Measurements from ENCODE around the gene SORBS2.

SORBS2 gene

DNA sequence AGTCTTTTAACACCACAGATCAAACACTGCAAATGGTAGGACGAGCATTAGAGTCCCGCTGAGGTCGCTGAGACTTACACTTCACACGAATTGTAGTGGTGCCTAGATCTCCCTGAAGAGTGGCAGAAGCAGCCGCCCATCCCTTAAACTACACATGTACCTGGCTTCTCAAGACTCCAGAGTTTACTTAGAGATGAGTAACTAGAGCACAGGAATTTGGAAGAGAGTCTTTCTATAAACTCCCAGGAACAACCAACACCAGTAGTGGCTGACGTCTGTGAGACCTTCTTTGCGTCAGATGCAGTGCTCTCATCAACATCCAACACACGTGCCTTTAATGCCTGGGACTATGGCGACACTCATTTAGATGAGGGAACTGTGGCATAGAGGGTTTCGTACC, 12.6 kb downstream of the SORBS2 start:
- DNase-seq, result no peak

DNA sequence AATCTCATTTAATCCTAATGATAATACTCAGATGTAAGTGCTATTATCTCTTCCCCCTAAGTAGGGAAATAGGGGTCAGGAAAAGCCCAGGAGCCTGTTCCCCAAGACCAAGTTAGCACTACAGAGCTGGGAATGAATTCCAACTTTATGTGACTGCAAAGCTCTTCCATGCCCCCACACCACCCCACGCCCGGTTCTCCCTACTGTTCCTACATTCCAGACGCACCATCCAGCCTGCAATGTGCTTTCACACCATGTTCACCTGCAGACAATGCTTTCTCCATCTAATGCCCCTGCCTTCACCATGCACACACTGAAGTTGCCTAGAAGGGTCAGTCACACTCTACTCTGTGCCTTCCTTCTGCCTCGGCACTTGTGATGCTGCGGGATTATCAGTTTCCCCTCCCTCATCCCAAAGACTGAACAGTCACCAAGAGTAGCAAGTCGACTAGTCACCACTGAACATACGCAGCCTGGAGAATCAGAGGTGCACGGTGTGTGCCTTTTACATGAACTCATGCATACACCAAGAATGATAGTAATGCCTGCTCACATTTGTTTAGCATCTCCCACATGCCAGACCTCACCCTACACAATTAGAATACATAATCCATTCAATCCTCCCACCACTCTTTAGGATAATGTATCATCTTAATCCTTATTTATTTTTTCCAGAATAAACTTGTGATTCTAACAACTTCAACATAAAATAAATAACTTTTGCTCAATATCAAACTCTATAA, 14.2 kb downstream of the SORBS2 start:
- no peak for DNase-seq

DNA sequence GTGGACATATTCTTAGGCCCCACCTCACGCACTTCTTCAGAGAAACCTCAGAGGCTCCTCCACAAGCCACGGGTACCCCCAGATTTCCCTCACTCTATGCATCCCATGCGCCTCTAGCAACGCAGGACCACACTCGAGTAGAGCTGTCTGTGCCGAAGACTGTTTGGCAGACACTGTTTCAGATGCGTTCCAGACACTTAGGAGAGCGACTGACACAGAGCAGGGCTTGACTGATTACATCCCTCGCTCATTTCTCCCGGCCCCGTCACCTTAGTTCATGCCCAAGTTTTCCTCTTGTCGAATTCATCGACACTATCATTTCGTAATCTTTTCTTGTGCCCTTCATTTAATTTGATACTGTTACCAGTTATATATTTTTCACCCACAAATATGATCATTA, 15.0 kb downstream of the SORBS2 start:
- DNase-seq, result no peak

DNA sequence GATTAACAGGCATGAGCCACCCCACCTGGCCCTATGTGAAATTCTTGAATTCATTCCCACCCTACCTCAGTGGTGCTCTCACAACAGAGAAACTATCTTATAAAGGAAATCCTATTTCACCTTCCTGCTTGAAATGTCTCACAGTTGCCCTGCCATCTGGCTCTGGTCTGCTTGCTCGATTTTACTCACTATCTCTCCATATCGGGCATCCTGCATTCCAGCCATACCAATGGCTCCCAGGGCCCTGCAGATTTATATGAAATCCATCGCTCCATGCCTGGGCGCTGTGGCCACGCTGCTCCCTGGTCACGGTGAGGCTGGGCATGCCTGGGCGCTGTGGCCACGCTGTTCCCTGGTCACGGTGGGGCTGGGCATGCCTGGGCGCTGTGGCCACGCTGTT, 15.8 kb downstream of the SORBS2 start:
- no peak for DNase-seq

DNA sequence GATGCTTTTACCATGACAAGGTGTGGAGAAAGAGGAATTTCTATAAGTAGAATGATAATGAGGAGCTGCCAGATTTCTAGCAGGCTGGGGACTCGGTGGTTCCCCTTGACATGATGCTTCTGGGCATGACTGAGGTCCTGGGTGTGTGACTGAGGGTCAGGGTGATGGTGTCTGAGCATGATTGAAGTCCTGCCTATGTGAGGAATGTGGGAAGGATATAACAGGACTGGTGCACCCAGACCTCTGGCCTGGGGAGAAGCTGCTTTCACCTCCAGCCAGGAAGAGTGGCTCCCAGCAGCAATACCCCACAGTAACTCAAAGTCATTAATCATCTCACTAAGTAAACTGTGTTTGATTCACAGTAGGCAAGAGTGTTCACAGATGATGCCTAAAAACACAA, 17.4 kb downstream of the SORBS2 start:
- no peak for DNase-seq

DNA sequence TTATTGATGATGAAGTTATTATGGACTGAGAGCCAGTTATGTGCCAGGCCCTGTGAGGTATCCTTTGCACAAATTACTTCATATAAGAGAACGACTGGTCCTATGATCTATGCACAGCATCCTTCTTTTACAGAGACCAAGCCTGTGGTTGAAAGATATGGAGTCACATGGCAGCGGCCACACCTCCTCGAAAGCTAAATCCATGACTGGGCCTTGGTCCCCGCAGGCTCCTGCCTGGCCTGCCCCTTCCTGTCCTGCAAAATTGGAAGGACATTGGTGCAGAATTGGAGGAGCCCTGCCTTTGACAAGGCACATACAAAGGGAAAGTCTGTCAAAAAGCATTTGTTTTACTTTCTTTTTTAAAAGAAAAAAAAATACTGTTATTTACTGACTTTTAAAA, 18.3 kb downstream of the SORBS2 start:
- DNase-seq, result no peak

DNA sequence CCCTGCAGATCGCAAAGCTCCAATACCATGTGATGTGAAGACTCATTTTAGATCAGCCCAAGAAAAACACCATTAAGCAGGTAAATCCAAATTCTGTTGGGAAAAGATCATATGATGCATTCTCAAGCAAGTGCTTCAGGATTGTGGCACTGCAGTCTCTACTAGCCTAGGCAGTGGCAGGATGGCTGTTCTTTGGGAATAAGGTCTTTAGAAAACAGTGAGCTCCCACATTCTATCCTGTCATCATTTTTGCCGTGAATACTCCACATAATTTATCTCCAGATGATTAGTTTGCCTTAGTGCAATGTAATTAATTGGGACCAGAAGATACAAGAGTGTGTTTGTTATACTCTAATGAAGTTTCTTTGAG, 18.9 kb downstream of the SORBS2 start:
- no peak for DNase-seq

DNA sequence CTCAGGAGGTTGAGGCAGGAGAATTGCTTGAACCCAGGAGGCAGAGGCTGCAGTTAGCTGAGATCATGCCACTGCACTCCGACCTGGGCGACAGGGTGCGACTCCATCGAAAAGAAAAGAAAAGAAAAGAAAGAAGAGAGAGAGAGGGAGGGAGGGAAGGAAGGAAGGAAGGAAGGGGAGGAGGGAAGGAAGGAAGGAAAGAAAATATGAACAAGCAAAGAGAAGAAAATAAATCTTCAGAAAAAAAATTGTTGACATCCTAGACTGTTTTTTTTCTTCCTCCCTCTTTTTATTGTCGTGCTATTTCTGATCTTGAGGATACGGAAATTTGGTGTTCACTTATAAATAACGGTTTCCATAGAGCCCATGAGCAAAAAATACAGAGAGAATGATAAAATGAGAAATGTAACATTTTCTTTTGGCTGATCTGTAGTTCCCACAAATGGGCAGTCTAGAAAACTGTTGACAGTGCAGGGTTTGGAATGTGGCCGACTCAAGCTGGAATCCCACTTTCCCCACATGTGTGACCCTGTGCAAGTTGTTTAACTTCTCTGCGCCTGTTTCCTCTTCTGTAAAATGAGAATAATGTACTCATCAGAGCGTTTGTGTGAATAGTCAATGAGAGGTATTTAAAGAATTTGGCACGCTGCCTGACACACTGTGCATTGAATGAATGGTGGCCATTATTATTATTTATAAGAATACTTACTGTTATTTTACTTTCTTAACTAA, 19.4 kb downstream of the SORBS2 start:
- DNase-seq, result no peak

DNA sequence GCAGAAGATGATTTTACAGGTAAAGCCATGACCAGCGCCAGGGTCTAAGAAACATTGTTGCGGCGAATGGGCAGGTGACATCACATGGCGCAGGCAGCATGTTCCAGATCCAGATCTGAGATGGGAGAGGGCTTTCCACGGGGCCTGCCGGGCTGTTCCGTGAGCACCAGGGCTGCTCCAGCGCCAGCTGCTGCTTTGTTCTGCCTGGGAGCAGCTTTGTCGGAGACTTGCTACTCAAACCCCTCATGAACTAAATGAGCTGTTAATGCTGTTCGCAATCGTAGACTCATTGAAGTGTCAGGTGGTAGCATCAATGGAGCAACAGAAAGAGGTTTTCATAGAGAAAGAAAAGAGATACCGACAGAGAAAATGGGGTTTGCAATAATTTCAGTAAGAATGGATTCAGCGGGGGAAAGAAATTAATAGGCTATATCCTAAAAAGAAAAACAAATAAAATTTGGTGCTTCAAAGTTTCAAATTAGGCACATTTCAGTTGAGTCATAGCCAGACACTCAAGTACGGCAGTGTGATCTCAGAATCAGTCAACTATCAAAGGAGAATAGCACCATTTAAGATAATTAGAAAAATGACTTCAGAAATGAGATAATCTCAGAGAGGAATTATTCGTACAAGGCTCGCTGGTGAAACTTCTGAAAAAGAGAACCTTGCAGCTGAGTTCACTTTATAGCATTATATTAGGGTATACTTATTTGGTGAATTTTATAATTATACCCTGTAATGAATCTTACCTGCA, 23.9 kb downstream of the SORBS2 start:
- no peak for DNase-seq

DNA sequence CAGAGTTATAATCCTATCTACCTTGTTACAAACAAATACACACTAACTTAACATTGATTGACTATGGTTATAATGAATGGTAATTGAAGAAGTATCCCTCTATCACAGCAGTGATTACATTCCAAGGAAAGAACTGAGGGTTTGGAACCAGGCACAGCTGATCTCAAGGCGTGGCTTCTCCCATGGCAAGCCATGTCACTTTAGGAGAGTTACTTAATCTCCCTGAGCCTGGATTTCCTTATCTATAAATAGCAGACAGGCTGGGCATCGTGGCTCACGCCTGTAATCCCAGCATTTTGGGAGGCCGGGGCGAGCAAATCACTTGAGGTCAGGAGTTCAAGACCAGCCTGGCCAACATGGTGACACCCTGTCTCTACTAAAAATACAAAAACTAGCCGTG, 25.6 kb downstream of the SORBS2 start:
- no peak for DNase-seq

DNA sequence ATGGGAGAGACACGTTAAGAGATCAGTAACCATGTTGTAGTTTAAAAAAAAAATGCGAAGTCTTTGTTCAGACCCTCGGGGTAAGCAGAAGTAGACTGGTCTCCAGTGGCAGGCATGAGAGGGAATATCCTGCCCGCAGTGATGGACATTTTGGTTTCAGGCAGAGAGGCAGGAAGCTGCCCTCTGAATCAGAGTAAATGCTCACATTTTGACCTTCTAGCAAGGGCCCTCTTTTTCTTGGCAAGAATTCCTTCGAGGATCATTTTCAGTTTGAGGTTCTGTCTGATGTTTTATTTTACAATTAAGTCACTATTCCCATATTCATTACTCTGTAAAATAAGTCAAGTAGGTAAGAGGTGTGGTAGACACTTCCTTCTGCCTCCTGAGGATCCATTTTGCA, 28.4 kb downstream of the SORBS2 start:
- DNase-seq, result no peak

DNA sequence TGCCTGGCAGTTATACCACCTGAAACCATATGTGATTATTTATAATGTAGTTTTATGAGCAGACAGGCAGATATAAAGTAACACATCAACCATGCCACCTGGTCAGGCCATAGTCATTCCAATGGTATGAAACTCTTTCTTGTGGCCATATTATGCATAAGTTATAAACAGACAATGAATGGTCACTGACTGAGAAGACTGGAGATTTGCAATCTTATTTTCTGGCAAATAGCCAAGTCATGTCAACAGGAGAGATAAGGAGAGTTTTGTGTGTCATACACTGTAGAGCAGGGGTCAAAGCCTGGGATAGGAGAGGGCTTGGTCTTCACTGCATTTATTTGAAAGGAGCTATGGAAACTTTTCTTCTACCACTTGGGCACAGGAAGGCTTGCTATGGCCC, 29.5 kb downstream of the SORBS2 start:
- DNase-seq, result no peak

DNA sequence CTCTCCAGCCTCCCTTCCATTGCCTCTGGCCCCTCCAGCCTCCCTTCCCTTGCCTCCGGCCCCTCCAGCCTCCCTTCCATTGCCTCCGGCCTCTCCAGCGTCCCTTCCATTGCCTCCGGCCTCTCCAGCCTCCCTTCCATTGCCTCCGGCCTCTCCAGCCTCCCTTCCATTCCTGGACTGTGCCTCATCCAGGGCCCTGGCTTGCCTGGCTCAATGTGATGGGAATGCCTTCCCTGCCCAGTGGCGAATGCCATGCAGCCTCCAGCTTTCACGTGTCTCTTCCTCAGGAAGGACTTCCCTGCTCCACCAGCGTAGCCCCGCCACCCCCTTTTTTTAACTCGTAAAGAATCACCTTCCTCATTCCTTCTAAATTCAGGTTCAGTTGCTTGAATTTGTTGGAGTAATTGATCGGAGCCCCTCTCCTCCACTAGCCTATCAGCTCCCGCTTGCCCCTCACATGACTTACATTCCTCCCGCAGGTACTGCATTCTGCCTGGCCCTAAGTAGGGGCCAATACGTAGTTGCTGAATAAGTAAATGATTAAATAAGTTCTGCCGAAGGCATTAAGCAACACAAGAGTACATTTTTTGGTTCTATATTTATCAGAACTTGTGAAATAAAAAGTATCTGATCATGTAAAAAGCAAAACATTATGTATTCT, 30.3 kb downstream of the SORBS2 start:
- DNase-seq, result no peak

DNA sequence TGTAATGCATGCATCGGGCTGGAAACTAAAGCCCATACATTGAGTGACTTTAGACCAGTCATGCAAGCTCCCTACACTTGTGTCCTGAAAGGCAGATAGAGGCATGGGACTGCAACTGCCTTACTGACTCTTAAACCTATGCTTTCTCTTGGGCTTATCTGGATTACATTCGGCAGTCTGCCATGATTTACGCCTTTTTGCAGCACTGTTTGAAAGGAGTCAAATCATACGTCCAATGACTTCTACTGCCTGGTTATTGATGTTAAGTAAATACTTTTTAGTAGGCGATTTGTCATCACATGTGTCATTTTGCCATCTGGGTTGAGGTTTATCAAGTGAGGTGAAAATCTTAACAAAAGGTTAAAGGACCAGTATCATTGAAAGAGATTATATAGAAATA, 31.5 kb downstream of the SORBS2 start:
- no peak for DNase-seq

DNA sequence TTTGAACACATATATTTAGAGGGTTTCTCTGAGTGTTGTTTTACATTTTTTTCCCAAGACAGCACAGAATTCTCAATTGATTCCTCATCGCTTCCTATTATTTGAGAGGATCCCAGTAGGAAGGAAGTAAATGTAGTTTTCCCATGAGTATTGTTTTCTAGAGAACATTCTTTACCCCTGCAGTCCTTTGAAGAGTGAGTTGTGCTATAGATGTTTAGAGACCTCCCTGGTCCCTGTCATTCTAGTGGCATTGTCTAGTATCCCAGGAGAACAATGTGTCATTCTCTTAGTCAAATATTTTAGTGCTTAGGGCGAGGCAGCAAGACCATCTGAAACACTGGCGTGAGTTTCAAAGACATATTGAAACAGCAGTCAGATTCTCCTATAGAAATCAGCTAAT, 32.5 kb downstream of the SORBS2 start:
- DNase-seq, result no peak

DNA sequence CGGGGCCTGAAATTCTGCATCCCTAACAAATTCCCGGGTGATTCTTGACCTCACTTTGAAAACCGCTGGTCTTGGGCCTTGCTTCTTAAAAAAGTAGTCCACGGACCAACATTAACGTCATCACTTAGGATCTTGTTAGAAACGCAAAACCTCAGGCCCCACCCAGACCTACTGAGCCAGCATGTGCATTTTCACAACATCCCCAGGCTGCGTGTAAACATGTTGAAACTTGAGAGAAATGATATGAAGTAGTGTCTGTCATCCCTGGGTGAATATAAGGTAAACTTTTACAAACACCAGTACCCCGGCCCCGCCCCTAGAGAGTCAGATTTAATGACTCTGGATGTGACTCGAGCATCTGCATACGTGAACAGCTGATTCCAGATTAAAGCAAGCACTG, 33.7 kb downstream of the SORBS2 start:
- DNase-seq, result no peak

DNA sequence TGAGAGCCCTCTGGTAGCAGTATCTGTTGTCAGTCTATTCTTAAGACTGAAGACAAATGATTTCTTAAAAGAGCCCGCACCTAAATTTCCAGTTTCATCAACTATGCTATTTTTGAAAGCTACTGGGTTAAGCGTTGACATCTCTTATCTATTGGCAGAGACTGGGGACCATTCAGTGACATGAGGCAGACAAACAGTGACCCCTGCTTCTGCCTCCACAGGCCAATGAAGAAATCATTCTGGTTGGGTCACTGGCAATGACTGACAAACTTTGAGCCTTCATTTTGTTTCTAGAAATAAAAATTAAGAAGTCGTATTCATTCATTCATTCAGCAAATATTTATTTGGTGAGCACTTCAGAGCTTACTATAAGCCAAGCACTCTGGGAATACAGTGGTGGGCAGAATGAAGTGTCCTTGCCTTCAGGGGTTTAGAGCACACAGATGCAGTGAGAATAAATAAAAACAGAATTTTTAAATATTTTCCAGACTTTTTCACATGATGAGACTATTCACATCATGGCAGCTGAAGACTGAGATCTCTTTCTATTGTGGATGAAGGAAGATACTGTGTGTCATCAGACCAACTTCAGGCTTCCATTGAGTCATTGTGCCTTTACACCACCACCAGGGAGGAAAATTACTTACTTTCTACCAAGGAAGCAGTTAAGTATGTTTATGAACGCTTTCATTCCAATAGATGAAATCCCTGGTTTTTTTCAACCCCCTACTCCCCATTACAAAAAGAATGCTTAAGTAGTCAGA, 36.0 kb downstream of the SORBS2 start:
- DNase-seq, result no peak

DNA sequence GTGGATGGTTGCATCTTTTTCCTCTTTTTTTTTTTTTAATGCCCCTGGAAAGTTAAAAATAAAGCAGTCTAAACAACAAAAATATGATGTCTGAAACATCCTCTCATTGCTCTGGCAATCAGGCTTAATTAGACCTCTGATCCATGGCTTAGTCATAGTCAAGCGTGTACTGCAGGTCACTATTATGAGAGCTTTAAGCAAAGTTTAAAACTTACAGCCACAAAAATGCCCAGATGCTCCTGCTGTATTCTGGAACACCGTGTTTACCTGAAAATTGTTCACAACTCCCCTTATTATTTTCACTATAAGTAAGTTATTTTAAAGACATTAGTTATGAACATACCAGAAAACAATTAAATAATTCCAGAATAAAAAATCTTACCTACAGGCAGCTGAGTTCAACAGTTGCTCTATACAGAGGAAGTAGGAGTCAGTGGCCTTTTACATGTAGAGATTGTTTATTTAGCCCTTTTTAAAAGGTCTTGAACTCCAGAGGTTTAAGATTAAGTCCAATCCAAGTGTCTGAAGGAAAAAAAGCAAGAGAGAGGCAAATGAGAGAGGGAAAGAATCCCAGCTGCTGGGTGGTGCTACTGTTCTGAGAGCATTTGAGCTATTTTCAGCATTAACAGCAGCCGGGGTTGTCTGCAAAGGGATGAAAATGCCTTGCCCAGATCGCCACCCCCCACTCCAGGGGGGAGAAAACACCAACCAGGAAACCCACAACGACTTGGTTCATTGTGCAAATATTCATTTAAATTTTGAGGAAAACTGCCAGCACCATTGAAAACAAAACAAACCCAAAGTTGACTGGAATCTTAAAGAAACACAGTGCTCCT, 36.9 kb downstream of the SORBS2 start:
- no peak for DNase-seq

DNA sequence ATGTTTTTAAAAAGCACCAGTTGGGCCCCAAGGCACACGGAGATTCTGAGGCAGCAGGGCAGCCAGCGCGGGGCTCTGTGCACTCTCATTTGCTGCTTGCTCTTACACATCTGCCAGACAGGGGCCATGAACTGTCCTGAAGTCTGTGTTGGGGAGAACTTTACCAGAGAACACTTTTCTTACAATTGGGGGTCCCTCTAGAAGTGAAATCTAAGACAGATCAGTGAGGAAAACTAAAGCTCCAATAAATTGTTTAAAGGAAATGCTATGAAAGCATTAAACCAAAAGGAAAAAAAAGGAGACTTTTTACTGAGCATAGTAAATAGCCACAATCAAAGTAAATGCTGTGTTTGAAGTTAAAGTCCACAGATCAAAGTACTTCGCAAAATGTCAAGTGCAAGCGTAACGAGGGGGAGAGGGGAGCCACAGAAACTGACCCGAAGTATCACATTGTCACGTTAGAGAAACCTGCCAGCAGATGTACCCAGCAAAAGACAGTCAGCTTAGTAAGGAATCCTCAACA, 37.8 kb downstream of the SORBS2 start:
- DNase-seq, result no peak

DNA sequence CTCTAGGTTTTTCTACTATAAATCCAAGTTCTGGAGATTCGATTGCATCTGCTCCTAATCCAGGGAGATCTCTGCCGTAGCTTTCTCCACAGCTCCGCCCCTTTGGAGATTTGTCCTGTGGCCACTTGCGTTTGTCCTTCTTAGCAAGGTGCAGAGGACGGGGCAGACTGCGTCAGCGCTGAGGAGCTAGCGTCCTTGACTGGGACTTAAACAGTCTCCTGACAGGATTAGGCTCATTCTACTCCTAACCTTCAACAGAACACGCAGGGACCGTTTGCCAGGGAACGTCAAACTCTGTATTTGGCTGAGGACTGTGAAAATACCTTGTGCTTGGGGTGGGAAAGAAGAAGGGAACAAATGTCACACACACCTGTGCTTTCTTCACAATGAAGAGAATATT, 38.6 kb downstream of the SORBS2 start:
- no peak for DNase-seq

DNA sequence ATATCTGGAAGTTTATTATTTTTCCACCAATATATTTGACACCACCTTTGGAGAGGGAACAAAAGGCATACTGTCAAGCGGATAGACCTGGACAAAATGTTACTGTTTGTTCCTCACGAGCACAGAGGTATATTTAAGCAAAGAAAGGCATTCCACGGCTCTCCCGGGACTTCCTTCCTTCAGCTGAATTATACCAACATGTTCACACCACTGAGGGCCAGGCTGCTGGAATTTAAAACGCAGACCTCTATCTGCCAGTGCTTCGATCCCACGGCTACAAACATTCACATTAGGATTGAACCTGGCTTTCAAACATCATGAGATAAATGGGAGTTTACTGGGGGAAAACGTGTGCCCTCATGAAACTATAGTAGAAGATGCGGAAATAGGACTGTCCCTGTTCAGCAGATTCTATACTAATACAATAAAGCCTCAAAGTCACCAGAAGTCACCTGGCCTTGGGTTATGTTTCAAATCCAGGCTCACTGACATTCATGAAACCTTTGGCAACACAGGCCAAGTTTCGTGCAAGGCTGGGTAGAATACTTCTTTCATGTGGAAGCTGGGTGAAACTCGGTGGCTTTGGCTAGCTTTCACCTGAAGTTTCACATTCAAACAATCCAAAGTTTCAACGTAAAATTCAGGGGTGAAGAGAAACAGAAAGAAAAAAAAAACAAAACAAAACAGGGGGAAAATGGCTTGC, 39.5 kb downstream of the SORBS2 start:
- DNase-seq, result no peak

All from NK-92 treated with Interleukin-12 subunit alpha and Interleukin-12 subunit beta, amount 100 ng/mL, for 24 hours (cell line).